ENCODE data around the gene TTC34.
"Not testable (repeated sequence)": the region's sequence is repeated elsewhere in the genome, so short reads cannot be mapped to it uniquely, and the experiment has no call there.

Gene TTC34

DNA sequence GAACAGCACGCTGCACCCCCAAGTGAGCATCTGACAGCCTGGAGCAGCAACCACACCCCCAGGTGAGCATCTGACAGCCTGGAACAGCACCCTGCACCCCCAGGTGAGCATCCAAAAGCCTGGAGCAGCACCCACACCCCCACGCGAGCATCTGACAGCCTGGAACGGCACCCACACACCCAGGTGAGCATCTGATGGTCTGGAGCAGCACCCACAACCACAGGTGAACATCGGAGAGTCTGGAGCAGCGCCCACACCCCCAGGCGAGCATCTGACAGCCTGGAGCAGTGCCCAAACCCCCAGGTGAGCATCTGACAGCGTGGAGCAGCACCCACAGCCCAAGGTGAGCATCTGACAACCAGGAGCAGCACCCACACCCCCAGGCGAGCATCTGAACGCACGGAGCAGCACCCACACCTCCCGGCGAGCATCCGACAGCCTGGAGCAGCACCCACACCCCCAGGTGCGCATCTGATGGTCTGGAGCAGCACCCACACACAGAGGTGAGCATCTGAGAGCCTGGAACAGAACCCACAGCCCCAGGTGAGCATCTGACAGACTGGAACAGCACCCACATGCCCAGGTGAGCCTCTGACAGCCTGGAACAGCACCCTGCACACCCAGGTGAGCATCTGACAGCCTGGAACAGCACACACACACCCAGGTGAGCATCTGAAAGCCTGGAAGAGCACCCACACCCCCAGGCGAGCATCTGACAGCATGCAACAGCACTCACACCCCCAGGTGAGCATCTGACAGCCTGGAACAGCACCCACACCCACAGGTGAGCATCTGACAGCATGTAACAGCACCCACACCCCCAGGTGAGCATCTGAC is 145.7 kb downstream of the TTC34 start:
- not testable (repeated sequence) for DNase-seq

DNA sequence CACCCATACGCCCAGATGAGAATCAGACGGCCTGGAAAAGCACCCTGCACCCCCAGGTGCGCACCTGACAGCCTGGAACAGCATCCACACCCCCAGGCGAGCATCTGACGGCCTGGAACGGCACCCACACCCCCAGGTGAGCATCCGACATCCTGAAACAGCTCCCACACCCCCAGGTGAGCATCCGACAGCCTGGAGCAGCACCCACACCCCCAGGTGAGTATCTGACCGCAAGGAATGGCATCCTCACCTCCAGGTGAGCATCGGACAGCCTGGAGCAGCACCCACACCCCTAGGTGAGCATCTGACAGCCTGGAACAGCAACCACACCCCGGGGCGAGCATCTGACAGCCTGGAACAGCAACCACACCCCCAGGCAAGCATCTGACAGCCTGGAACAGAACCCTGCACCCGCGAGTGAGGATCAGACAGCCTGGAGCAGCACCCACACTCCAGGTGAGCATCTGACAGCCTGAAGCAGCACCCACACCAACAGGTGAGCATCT is 147.0 kb downstream of the TTC34 start:
- DNase-seq, result not testable (repeated sequence)

- not testable (repeated sequence) for DNase-seq
Measured at GRCh38 chr1:2653741-2654442, 147.6 kb downstream of the TTC34 start.

DNA sequence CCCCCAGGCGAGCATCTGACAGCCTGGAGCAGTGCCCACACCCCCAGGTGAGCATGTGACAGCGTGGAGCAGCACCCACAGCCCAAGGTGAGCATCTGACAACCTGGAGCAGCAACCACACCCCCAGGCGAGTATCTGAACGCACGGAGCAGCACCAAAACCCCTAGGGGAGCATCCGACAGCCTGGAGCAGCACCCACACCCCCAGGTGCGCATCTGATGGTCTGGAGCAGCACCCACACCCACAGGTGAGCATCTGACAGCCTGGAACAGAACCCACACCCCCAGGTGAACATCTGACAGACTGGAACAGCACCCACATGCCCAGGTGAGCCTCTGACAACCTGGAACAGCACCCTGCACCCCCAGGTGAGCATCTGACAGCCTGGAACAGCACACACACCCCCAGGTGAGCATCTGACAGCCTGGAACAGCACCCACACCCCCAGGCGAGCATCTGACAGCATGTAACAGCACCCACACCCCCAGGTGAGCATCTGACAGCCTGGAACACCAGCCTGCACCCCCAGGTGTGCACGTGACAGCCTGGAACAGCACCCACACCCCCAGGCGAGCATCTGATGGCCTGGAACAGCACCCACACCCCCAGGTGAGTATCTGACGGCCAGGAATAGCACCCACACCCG is 148.4 kb downstream of the TTC34 start:
- not testable (repeated sequence) for DNase-seq

GRCh38 chr1:2652152-2652925 is 149.2 kb downstream of the TTC34 start:
- DNase-seq, result not testable (repeated sequence)

- no peak for DNase-seq
Measured at GRCh38 chr1:2650967-2651645, 150.4 kb downstream of the TTC34 start.

- no peak for DNase-seq
Measured at GRCh38 chr1:2646837-2647236, 154.7 kb downstream of the TTC34 start.

DNA sequence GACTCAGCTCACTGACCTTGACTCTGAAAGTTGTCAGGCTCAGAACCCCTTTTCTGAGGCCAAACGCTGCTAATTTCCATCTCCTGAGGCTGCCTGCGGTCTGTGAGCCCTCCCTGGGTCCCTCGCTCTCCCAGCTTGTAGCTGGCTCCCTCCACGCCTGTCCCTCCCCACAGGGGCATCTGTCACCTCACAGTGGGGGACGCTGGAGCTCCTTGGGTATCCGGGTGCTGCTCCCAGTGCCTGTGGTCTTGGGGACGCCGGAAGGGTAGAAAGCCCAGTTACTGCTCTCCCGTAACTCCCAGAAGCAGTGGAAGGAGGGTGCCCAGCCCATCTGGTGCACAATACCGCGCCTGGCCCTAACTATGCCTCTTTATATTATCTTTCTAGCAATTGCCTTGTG is 155.7 kb downstream of the TTC34 start:
- DNase-seq, result no peak

DNA sequence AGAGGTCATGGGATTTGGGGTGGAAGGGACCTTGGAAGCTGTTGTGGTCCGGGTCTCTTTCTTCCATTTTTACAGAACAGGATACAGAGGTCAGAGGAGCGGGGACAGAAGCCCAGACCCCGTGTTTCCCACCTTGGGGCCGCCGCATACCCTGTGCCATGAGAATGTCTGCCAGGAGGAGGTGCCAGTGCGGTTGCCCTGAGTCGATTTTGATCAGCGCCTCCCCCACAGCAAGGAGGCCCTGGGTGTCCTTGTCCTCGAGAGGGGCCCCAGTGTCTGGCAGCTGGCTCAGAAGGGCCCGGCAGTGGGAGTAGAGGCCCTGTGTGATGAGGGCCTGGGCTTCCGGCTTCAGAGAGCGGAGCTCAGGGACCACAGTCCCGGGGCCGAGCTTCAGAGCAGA is 156.3 kb downstream of the TTC34 start:
- no peak for DNase-seq

DNA sequence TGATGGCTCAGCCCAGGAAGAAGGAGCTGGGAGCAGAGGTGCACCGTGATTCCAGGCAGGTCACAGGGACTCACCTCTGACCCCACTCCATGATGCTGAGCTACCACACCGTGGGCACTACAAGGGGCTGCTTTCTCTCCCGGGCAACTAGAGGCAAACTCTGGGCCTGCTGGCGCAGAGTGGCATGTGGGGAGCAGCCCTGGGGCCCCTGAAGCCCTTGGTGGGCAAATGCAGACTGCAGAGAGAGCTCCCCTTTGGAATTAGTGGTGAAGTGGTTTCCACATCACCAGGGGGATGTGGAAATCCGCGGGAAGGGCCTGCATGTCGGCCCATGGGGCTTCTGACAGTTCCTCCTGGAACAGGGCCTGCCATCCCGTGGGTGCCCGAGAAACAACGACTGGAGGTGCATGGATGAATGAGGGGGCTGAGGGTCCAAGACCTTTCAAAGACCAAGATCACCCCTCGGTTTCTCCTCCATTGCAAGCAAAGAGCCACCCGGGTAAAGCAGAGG is 156.8 kb downstream of the TTC34 start:
- DNase-seq, result no peak

GRCh38 chr1:2644171-2644570 is 157.3 kb downstream of the TTC34 start:
- no peak for DNase-seq

- no peak for DNase-seq
Measured at GRCh38 chr1:2643414-2644077, 157.9 kb downstream of the TTC34 start.

GRCh38 chr1:2642560-2643413 is 158.7 kb downstream of the TTC34 start:
- peak; percentile 98 for DNase-seq

GRCh38 chr1:2642131-2642559 is 159.3 kb downstream of the TTC34 start:
- no peak for DNase-seq

DNA sequence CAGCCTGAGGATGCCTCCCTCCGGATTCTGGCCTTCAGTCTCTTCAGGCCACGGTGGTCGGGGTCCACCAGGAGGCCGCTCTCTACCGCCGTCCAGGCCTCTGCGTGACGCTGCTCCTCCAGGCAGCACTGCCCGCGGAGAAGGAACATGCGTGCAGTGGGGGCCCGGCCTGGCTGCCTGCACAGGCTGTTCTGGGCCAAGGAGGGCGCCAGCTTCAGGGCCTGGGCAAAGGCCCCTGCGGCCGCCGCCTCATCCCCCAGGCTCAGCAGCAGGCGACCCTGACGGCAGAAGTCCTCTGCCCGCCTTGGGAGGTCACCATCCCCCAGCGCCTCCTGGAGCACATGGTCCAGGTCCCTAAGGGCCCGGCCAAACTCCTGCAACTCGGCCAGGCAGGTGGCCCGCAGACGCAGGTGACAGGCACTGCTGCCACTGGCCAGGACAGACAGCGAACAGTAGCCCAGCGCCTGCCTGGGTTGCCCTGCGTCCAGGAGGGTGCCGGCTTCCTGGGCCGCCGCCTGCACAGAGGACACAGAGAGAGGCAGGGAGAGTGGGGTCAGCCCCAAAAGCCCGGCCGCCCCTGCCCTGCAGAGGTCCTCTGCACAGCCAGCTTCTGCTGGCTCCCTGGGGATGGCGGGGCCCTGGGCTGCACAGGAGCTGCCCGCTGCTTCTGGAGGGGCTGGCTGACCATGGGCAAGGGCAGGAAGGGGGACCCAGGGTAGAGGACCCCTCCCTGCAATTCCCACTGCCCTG is 159.9 kb downstream of the TTC34 start:
- DNase-seq, result no peak

GRCh38 chr1:2640626-2641025 is 160.9 kb downstream of the TTC34 start:
- no peak for DNase-seq

GRCh38 chr1:2639607-2640521 is 161.6 kb downstream of the TTC34 start:
- no peak for DNase-seq

DNA sequence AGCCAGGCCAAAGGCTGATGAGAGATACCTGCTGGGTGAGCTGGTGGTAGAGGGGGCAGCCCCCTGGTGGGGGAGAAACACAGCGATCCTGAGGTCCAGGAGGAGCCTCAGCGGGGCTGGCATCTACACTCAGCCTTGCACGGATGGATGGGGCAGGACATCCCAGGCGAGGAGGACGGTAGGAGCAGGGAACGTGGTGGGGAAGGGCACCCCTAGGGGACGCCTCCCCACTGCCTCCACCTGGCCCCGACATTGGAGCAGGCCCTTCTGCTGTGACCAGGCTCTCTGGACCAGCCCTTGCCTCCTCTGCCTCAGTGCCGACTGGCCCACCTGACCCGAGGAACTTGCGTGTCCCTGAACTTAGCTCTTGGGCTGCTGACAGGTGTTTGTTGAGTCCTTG is 162.3 kb downstream of the TTC34 start:
- no peak for DNase-seq

Data from eye (tissue), 1 donor.